GM12801 (cell line): Measurements from ENCODE around the gene SORD.

Experiments used
- CTCF ChIP-seq: IDR thresholded peaks from one replicate; pipeline ENCODE4 v1.5.1; 2011; ENCODE audit warnings: control low read depth; ENCODE audit not compliant: insufficient read length; ENCODE audit errors: extremely low read depth

The SORD gene

GRCh38 chr15:45116482-45117307 is 93.7 kb downstream of the SORD start:
- no peak for TF ChIP-seq CTCF

- no peak for TF ChIP-seq CTCF
Measured at GRCh38 chr15:45117308-45118130, 94.5 kb downstream of the SORD start.

GRCh38 chr15:45118131-45118588 is 95.2 kb downstream of the SORD start:
- TF ChIP-seq CTCF = peak; percentile 91

- TF ChIP-seq CTCF = no peak
Measured at GRCh38 chr15:45118996-45119395, 96.0 kb downstream of the SORD start.

- TF ChIP-seq CTCF = no peak
Measured at GRCh38 chr15:45120081-45120972, 97.3 kb downstream of the SORD start.

- TF ChIP-seq CTCF = no peak
Measured at GRCh38 chr15:45121020-45121419, 98.0 kb downstream of the SORD start.
